Activated effector memory CD4-positive, alpha-beta T cell treated with Interleukin-2 at 50 U/mL for 16 hours (primary cell): ENCODE measurements around the gene KRTAP21-3.
"Not testable (repeated sequence)": the region's sequence is repeated elsewhere in the genome, so short reads cannot be mapped to it uniquely, and the experiment has no call there.

ENCODE experiments used
- DNase-seq: peaks from one replicate; pipeline ENCODE4 v3.0.0-alpha.2; 2020

Gene KRTAP21-3, protein sequence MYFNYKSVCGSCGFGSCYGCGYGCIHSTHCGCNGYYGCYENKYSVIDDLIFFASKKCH

DNA sequence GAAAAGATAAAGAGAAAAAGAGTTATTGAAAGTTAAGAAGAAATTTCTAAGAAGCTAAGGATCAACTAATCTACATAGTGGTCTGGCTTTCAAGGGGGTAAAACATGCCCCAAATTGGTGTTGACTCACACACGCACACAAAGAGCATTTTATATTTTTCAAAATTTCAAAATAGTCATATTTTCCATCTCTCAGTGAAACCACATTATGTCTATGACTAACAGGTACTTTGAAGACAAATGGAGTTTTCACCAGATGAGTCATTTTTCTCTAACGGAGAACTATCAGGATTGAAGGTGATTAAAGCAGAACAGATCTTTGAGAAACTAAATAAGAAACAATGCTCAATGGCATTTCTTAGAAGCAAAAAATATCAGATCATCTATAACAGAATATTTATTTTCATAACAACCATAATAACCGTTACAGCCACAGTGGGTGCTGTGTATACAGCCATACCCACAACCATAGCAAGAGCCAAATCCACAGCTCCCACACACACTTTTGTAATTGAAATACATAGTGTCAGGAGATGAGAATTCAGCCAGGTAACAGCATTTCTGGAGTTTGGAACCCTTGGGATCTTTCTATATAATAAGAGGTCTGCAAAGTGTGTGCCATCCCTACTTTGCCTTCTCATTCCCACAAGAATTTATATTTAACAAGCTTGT lies at the start of gene KRTAP21-3:
Gene KRTAP21-3, minus strand, starts transcription at position 539 of the 671 bp plus-strand sequence. Its CDS starts 18 bp downstream, at position 521.
- DNase-seq, result no peak

DNA sequence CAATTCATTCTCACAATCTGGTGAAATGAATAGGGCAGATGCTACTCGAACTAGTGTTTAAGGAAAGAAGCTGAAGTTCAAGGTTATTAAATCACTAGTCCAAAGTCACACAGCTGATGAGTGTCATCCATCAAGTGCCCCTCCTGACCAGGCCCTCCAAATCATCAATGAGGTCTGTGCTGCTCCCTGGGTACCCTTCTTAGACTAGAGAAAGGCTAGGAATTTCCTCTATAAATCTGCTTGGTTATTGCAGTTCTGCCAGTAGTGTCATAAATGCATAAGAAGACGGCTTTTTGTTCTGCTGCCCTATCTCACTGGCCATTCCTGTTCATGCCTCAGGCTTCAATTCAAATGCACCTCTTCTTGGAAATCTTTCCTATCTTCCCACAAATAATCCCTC lies 42.2 kb upstream of the KRTAP21-3 start:
- DNase-seq, result no peak

DNA sequence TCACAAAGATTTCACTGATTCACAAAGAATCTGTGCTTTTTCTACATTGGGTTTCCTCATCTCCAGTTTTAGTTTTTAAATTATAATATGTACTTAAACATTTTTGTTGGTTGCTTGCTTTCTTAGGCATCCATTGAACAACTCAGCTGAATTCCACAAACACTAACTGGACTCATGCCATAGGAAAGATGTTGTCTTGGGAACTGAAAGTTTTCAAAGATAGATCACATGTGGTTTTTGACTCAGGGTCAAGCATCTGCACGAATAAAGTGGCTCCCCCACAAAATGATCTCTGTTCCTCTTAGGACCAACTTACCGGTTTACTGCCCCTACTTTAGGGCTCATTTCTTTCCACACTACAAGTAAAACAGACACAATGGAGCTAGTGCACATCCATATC lies 39.7 kb upstream of the KRTAP21-3 start:
- DNase-seq, result no peak

DNA sequence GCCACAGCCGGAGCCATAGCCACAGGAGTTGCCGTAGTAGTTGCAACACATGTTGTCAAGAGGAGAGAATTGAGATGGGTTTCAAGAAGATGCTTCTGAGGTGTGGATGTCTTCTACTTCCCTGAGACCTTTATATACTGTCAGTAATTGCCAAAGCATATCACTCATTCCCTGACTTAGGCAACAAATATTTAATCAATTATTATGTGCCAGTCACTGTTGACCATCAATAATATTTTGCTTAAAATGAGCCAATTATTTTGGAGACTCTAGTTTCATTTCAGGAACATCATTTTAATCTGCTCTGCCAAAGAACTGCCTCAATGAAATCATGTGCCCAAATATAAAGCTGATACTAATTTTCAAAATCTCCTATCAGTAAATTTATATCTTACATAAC lies 36.8 kb upstream of the KRTAP21-3 start, which contains the start of gene KRTAP21-1:
Gene KRTAP21-1, minus strand, starts transcription at position 101 of the 400 bp plus-strand sequence. Its CDS starts 50 bp downstream, at position 51.
- not testable (repeated sequence) for DNase-seq

DNA sequence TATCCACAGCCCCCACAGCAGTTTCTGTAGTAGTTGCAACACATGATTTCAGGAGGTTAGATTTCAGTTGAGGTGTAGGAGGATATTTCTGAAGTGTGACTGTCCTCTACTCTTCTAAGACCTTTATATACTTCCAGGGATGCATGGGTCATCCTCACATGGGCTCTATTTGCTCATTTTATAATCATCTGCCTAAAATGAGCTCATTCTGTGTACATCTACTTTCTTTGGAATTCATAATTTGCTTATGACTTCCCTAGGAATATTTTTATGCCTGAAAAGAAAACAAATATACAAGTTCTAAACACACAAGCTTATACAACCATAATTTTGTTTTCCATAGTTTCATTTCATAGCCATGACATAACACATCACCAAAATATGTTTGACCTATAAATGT lies 28.6 kb upstream of the KRTAP21-3 start, which contains the start of gene KRTAP21-2:
Gene KRTAP21-2, minus strand, starts transcription at position 101 of the 400 bp plus-strand sequence. Its CDS starts 57 bp downstream, at position 44.
- no peak for DNase-seq

DNA sequence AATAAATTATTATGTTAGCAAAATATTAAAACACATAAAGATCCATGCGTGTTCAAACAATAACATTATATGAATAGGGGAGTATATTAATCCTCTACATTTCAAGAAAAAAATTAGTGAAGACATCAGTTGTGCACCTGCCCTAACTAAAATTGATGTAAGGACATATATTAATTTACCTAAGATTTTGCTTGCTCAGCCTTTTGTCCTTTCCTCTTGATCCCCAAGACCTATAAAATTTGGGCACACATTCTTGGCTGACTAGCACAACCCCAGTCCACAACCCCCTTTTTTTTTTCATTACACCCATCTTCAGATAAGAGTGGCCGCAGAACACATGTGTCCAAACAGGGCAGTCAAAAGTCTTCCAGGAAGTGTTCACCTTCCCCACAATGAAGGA lies 21.9 kb upstream of the KRTAP21-3 start:
- DNase-seq, result no peak

DNA sequence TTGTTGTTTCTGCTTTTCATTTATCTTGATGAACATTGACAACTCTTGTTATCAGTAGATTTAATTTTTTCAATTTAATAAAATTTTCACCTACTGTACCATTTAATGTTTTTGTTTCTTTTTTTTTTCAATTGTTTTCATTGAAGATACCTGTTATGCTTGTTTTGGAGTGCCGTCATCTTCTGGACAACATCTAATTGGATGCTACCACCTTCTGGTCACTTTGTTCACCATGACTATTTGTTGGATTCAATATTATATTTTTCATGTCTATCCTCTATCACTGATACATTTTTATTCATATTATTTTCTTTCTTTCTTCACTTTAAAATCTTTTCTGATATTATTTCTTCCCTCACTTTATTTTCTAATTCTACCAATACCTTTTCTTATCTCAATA lies 14.4 kb upstream of the KRTAP21-3 start:
- no peak for DNase-seq

DNA sequence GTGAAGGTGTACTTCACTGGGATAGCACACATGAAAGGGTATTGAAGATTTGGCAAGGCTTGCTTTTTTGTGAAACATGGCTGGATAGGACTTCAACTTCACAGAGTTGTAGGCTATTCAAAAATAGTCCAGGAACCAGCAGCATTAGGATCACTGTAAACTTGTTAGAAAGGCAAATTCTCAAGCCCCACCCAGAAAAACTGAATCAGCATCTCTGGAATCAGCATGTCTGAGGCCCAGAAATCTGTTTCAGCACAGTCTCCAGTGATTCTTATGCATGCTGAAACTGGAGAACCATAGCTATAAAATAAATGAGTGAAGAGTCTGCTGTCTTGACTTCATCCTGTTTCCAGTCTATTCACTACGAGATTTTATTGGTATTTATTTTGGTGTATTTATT lies 8.1 kb upstream of the KRTAP21-3 start:
- no peak for DNase-seq

DNA sequence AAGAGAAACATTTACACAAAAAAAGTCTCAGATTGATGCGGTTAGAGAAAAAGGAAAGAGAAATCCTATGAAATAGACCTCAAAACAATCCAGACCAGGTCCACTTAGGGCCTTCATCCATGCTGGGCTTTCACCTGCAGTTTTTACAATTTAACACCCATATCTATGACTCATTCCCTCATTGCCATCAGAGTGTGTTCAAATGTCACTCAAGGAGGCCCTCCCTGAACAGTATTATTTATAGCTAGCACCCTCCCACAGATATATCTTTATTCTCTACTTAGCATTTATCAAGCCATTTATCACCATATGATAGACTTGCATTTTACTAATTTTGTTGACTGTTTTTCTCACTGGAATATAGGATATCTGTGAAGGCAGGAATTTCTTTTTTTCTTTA lies 824 bp upstream of the KRTAP21-3 start:
- DNase-seq, result no peak

DNA sequence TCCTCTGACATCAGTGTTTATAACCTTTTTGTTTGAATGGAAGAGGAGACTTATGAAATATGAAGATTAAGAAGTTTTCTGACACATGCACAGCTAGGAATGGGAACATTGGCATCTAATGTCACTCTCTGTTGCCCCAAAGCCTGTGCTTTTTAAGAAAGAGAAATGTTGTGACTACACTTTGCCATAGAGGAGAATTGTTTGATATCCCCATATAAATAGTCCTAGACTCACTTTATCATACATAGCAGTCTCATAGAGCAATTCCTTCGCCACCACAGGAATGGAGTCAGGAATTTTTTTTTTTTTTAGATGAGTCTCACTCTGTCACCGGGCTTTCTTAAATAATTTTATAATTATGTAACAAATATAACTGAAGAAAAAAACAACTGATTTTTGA lies 1.5 kb downstream of the KRTAP21-3 start:
- no peak for DNase-seq

DNA sequence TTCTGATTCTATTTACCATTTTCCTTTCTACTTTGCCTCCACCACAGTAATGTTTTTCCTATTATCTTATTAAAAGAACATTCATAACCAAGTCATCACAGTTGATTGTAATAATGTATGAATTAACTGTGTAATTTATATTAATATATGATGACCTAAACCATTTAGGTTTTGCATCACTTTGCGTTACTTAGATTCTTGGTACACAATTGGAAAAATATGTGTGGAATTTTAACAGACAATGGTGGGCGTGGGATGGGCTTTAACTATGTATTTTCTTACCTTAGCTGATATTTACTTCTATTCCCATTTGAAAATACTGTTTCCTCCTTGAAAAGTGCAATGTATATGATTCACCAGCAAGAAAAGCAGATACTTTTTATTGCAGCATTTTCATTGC lies 3.6 kb downstream of the KRTAP21-3 start:
- DNase-seq, result no peak

DNA sequence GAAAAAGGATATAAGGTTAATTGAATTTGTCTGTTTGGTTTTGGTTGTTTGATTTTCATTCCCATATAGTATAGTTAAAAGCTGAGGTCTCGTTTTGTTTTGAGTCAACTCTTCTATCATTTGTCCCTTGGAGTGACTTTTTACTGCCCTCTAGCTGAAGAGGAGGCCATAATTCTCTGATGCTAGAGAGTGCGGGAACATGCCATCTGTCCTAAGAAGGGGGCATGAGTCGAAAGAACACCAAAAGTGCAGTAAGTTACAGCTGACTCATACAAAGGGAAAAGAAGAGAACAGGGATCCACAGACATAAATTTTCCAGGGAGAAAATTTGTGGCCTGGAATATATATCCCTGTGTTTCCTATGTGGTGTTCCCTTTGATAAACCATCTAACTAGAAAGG lies 4.1 kb downstream of the KRTAP21-3 start:
- no peak for DNase-seq

DNA sequence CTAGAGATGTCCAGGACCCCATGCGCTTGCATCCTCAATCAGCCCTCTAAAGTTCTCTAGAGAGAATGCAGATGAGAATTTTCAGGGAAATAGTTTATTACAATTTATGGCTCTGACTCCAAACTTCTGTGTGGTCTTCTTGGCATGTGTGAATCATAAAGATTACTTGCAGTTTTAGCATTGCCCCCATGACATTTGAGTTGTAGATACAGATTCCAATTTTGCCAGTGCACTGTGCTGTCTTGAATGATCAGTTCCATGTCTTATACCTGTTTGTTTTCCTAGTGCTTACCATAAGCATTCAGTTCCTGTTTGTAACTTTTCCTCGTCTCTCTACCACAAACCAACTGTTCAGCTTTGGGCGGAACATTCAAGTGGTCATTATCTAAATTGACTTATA lies 4.8 kb downstream of the KRTAP21-3 start:
- no peak for DNase-seq

DNA sequence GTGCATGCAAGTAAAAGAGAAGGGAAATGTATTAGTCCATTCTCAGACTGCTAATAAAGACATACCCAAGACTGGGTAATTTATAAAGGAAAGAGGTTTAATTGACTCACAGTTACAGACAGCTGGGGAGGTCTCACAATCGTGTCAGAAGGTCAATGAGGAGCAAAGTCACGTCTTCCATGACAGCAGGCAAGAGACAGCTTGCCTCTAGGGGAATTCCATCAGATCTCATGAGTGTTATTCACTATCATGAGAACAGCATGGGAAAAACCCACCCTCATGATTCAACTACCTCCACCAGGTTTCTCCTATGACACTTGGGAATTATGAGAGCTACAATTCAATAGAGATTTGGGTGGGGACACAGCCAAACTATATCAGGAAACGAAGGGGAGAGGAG lies 8.1 kb downstream of the KRTAP21-3 start:
- DNase-seq, result no peak

DNA sequence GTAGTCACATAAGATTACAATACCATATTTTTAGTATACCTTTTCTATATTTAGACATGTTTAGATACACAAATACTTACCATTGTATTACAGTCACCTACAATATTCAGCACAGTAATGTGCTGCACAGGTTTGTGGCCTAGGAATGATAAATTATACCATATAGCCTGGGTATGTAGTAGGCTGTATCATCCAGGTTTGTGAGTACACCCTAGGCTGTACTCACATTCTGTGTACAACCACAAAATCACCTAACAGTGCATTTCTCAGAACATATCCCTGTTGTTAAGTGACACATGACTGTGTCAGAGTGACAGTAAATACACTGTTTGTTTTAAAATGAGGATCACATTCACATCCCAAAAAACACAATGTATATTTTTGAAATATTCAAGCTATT lies 11.2 kb downstream of the KRTAP21-3 start:
- DNase-seq, result no peak

DNA sequence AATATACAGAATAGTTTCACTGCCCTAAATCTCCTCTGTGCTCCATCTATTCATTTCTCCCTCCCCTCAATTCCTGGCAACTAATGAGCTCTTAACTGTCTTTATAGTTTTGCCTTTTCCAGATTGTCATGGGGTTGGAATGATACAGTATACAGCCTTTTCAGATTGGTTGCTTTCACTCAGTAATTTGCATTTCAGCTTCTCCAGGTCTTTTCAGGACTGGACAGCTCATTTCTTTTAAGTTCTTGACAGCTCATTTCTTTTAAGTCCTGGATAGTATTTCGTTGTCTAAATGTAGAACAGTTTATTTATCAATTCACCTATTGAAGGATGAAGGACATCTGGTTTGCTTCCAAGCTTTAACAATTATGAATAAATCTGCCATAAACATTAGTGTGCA lies 22.6 kb downstream of the KRTAP21-3 start:
- DNase-seq, result no peak

DNA sequence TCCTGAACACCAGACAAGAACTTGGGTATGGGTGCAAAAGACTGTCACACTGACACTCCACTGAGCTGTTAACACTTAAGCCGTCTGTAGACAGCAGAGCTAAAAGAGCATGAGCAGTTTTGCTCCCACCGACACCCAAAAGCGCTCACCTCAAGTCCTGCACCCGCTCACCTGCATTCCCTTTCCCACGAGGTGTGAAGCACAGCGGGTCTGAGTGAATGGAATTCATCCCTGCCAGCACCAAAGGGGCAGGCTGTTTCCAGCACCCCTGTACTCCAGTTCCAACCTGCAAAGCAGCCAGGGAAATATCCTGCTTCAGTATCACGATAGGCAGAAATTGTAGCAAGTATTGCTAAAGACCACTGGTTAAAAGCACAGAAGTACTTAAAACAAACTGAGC lies 28.8 kb downstream of the KRTAP21-3 start:
- DNase-seq, result no peak

DNA sequence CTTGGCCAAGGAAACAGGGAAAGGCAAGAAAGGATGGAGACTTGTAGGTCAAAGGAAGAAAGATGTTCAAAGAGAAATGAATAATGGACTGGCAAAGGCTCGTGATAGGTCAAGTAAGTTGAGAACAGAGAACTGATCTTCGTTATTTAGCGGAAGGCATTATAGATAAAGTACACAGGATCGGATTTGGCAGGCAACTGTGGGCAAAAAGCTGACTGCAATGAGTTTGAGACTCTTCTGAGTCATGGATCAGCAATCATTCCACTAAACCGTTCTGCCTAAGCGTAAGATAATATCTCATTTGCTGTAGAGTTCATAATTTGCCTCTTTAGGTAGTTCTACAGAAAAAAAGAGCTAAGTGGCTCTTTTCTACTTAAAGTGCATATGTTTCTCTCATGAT lies 34.1 kb downstream of the KRTAP21-3 start:
- DNase-seq, result no peak

DNA sequence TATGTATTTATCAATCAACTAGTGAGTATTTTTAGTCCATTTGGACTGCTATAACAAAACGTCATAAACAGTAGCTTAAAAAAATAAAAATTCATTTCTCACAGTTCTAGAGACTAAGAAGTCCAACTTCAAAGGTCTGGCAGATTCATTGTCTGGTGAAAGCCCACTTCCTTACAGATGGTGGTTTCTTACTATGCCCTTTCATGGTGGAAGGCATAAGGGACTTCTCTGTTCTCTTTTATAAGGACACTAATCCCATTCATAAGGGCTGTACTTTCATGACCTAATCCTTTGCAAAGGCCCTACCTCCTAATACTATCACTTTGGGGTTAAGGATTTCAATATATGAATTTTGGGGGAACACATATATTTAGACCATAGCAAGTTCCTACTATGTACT lies 38.0 kb downstream of the KRTAP21-3 start:
- DNase-seq, result no peak

DNA sequence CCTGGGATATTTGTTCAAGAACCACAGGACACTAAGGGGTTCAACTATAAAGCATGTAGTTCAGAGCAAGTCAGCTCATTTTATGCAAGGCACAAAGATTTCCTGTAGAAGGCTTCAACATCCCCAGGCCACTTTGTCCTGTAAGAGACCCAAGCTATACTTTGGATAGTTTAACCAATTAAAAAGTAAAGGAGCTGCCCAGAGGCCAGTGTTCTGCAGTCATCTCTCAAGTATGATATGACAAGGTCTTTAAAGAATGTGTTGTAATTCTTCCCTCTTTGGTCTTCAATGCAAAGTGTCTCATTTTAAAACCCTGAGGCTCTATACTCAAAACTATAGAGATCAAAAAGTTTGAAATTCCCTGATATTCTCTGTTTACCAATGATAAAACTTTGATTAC lies 41.8 kb downstream of the KRTAP21-3 start:
- DNase-seq, result no peak

DNA sequence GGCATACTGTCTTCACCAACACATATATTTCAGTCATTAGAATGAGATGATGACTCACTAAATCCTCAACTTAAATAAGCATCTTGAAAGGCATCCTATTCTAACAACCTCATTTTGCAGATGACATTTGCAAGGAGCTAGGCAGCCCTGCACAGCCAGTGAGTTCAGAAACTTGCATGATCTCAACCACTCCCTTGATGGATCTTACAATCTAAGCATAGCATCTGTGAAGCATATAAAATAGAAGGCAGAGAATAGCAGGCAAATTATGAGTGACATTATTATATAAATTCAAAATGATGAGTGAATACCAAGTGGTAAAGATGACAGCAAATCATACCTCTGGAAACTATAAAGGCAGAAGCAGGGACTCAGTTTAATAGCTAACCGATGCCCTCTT lies 44.3 kb downstream of the KRTAP21-3 start:
- DNase-seq, result no peak

DNA sequence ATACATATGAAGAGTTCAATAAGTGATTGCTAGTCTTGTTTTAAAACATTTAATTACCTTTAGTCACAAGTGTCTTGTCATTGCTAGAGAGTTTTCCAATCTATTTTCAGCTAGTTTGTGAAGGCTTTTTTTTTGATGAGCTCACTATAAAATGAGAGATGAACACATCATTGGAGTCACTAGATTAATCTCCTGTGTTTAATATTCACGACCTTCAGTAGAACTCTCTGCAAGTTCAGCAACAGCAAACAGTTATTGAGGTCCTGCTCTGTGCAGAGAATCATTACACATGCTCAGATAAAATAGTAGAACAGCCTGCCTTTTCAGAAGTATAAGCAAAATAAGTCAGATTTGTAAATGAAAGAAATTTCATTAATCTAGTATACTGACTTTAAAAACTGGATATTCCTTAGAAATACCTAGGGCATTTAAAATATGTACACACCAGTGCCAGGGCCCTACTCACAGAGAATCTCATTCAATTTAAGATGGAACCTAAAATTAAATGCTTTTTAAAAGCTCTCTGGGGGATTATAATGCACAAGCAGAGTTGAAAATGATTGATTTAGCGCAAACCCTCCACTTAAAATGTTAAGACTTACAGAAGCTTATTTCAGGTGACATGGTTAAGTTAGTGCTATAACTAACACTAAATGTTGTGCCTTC lies 45.5 kb downstream of the KRTAP21-3 start:
- no peak for DNase-seq

DNA sequence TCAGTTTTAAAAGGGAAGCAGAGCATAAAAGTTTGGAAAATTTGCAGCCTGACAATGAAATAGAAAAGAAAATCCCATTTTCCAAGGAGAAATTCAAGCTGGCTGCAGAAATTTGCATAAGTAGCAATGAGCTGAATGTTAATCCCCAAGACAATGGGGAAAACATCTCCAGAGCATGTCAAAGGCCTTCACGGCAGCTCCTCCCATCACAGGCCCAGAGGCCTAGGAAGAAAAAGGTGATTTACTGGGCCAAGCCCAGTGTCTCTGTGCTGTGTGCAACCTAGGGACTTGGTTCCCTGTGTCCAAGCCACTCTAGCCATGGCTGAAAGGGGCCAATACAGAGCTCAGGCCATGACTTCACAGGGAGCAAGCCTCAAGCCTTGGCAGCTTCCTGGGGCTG lies 49.8 kb downstream of the KRTAP21-3 start:
- DNase-seq, result no peak
